Activated T-cell treated with anti-CD3 and anti-CD28 coated beads, Interleukin-2, amount 50 U/mL, for 72 hours (primary cell): ENCODE results near the gene AXIN1. TPM values are rescaled to one million over a fixed set of nuclear protein-coding genes. Genes with fewer than 3 reads are reported as not detected.
A peak's percentile ranks its signal among the peaks of the same experiment; 100 is the strongest.

ENCODE experiments used
- ATAC-seq, 2 donors: fragments of 150-1000 bp; cut with Tn5 transposase; replicated peaks in 1 of 2; 2 replicates each; pipeline ENCODE4 v1.10.0; 2021; ENCODE audit warnings: moderate library complexity in 2 of 2, mild to moderate bottlenecking in 1 of 2
- DNase-seq, 2 donors: peaks; one replicate each; pipeline ENCODE4 v3.0.0; 2021 to 2022; ENCODE audit warnings: mixed read lengths in 1 of 2
- H3K27ac Mint-ChIP-seq: one replicate; pipeline ENCODE4 v1.8.0; 2022; ENCODE audit warnings: mild to moderate bottlenecking, moderate library complexity, mixed read lengths
- H3K27me3 Mint-ChIP-seq: one replicate; pipeline ENCODE4 v1.8.0; 2022; ENCODE audit warnings: low read depth, mixed read lengths
- H3K36me3 Mint-ChIP-seq, 2 donors: one replicate each; pipeline ENCODE4 v1.8.0; 2022; ENCODE audit warnings: mixed read lengths in 2 of 2, mild to moderate bottlenecking in 1 of 2; ENCODE audit not compliant: insufficient read depth in 2 of 2
- H3K4me1 Mint-ChIP-seq: one replicate; pipeline ENCODE4 v1.8.0; 2022; ENCODE audit warnings: low read depth, mixed read lengths
- H3K4me3 Mint-ChIP-seq, 2 donors: one replicate each; pipeline ENCODE4 v1.8.0; 2022; ENCODE audit warnings: mild to moderate bottlenecking in 2 of 2, mixed read lengths in 2 of 2, moderate library complexity in 2 of 2
- H3K9me3 Mint-ChIP-seq, 2 donors: one replicate each; pipeline ENCODE4 v1.8.0; 2022; ENCODE audit warnings: mixed read lengths in 2 of 2
- total RNA-seq, 2 donors: library from RNA; stranded (reverse); gene quantifications; one replicate each; pipeline ENCODE4 v1.2.3, GENCODE V29; 2022

AXIN1 gene
- total RNA-seq, 2 donors from 2014 or later = 28.8 to 29.4 TPM

- H3K27ac Mint-ChIP-seq = no peak overlapping the region
- ATAC-seq = no peak
- no peak for DNase-seq
These were observed 65.8 kb downstream of the AXIN1 start for GRCh38 chr16:286491-287297.

GRCh38 chr16:285146-286055 is 67.1 kb downstream of the AXIN1 start:
- no peak for ATAC-seq
- Mint-ChIP-seq H3K36me3 (peaks cover 0 to 4% of the 10 kb centered on the region in 2 donors), H3K27me3 (no peaks in the 10 kb centered on the region), H3K27ac (no peak overlapping the region), H3K9me3 (no peaks in the 10 kb centered on the region), H3K4me3 (no peak overlapping the region), H3K4me1 (no peaks in the 10 kb centered on the region)
- DNase-seq = no peak

More at GRCh38 chr16:286491-287297, 65.8 kb downstream of the AXIN1 start:
- Mint-ChIP-seq H3K4me1 (no peaks in the 10 kb centered on the region), H3K36me3 (peaks cover 0 to 4% of the 10 kb centered on the region in 2 donors), H3K4me3 (no peak overlapping the region), H3K27me3 (no peaks in the 10 kb centered on the region), H3K9me3 (no peaks in the 10 kb centered on the region)

- Mint-ChIP-seq H3K27ac (no peak overlapping the region), H3K4me3 (no peak overlapping the region), H3K27me3 (peaks cover under 1% of the 10 kb centered on the region), H3K9me3 (no peaks in the 10 kb centered on the region), H3K36me3 (peaks cover 0 to 4% of the 10 kb centered on the region in 2 donors), H3K4me1 (peaks cover under 1% of the 10 kb centered on the region)
- no peak for ATAC-seq
- no peak for DNase-seq
These were observed 68.1 kb downstream of the AXIN1 start for GRCh38 chr16:284204-285120.

- no peak for ATAC-seq
- H3K9me3 Mint-ChIP-seq = no peaks in the 10 kb centered on the region
- H3K4me3 Mint-ChIP-seq = no peak within 1 kb of the TSS
- H3K27ac Mint-ChIP-seq = no peak within 1 kb of the TSS
- H3K4me1 Mint-ChIP-seq = peaks cover 6% of the 10 kb centered on the region
- peaks cover 0 to 4% of the 10 kb centered on the region in 2 donors for H3K36me3 Mint-ChIP-seq
- no peak for DNase-seq
- H3K27me3 Mint-ChIP-seq = peaks cover 7% of the 10 kb centered on the region
These were observed 69.3 kb downstream of the AXIN1 start, which contains the start of gene PDIA2 for GRCh38 chr16:283033-283805. PDIA2 (plus strand) TSS chr16:283164; CDS start chr16:283170, 6 bp downstream.

GRCh38 chr16:282491-282890 is 70.0 kb downstream of the AXIN1 start:
- no peak overlapping the region for H3K27ac Mint-ChIP-seq
- H3K4me3 Mint-ChIP-seq = no peak overlapping the region
- no peak for DNase-seq
- H3K4me1 Mint-ChIP-seq = peaks cover 6% of the 10 kb centered on the region
- H3K9me3 Mint-ChIP-seq = no peaks in the 10 kb centered on the region
- ATAC-seq = no peak
- H3K27me3 Mint-ChIP-seq = peaks cover 7% of the 10 kb centered on the region
- H3K36me3 Mint-ChIP-seq = peaks cover 0 to 2% of the 10 kb centered on the region in 2 donors

- no peak for ATAC-seq
These were observed 70.8 kb downstream of the AXIN1 start for GRCh38 chr16:281660-282255.

GRCh38 chr16:280991-281659 is 71.4 kb downstream of the AXIN1 start:
- H3K27ac Mint-ChIP-seq = no peak overlapping the region
- DNase-seq (no peak), ATAC-seq (no peak)
- H3K36me3 Mint-ChIP-seq = no peaks in the 10 kb centered on the region
- H3K27me3 Mint-ChIP-seq = peaks cover 20% of the 10 kb centered on the region
- no peaks in the 10 kb centered on the region for H3K9me3 Mint-ChIP-seq
- H3K4me3 Mint-ChIP-seq = no peak overlapping the region
- peaks cover 6% of the 10 kb centered on the region for H3K4me1 Mint-ChIP-seq

More at GRCh38 chr16:281660-282255, 70.8 kb downstream of the AXIN1 start:
- no peak overlapping the region for H3K27ac Mint-ChIP-seq
- DNase-seq = no peak
- H3K9me3 Mint-ChIP-seq = no peaks in the 10 kb centered on the region
- peaks cover 6% of the 10 kb centered on the region for H3K4me1 Mint-ChIP-seq
- H3K4me3 Mint-ChIP-seq = no peak overlapping the region
- peaks cover 14% of the 10 kb centered on the region for H3K27me3 Mint-ChIP-seq
- H3K36me3 Mint-ChIP-seq = peaks cover 0 to 2% of the 10 kb centered on the region in 2 donors

GRCh38 chr16:280552-280951 is 72.0 kb downstream of the AXIN1 start, which contains the start of gene ARHGDIG:
ARHGDIG (plus strand) TSS chr16:280591; CDS start chr16:280681, 90 bp downstream.
- Mint-ChIP-seq H3K4me3 (no peak within 1 kb of the TSS), H3K9me3 (no peaks in the 10 kb centered on the region), H3K27ac (no peak within 1 kb of the TSS), H3K4me1 (peaks cover 6% of the 10 kb centered on the region), H3K27me3 (peaks cover 21% of the 10 kb centered on the region), H3K36me3 (no peaks in the 10 kb centered on the region)
- peak; percentile 17 to 32 for ATAC-seq
- DNase-seq = no peak

GRCh38 chr16:280005-280460 is 72.5 kb downstream of the AXIN1 start:
- ATAC-seq = no peak
- H3K9me3 Mint-ChIP-seq = no peaks in the 10 kb centered on the region
- H3K4me1 Mint-ChIP-seq = peaks cover 6% of the 10 kb centered on the region
- H3K27me3 Mint-ChIP-seq = peaks cover 21% of the 10 kb centered on the region
- H3K36me3 Mint-ChIP-seq = no peaks in the 10 kb centered on the region
- H3K4me3 Mint-ChIP-seq = no peak overlapping the region
- H3K27ac Mint-ChIP-seq = no peak overlapping the region
- no peak for DNase-seq

- peak overlapping the region in 1 of 2 donors; percentile 33 for H3K4me3 Mint-ChIP-seq
- peaks cover 21% of the 10 kb centered on the region for H3K27me3 Mint-ChIP-seq
- H3K27ac Mint-ChIP-seq = no peak overlapping the region
- DNase-seq (no peak), ATAC-seq (no peak)
- H3K4me1 Mint-ChIP-seq = peaks cover 6% of the 10 kb centered on the region
- H3K9me3 Mint-ChIP-seq = no peaks in the 10 kb centered on the region
- H3K36me3 Mint-ChIP-seq = no peaks in the 10 kb centered on the region
These were observed 73.0 kb downstream of the AXIN1 start for GRCh38 chr16:279531-279930.

GRCh38 chr16:278863-279366 is 73.6 kb downstream of the AXIN1 start:
- H3K36me3 Mint-ChIP-seq = no peaks in the 10 kb centered on the region
- no peaks in the 10 kb centered on the region for H3K9me3 Mint-ChIP-seq
- H3K4me1 Mint-ChIP-seq = peaks cover 6% of the 10 kb centered on the region
- ATAC-seq = peak; percentile 51 to 56
- peaks cover 21% of the 10 kb centered on the region for H3K27me3 Mint-ChIP-seq
- peak overlapping the region in 1 of 2 donors; percentile 33 for H3K4me3 Mint-ChIP-seq
- no peak overlapping the region for H3K27ac Mint-ChIP-seq
- DNase-seq = peak; percentile 15 to 22
